Measurements from ENCODE around the gene ATP13A3. TPM values are rescaled to one million over a fixed set of nuclear protein-coding genes. Genes with fewer than 3 reads are reported as not detected.

Gene ATP13A3
- total and polyA plus RNA-seq, 11 donors = 26.6 to 237 (median 105) TPM

GRCh38 chr3:194446172-194446571, 40.6 kb downstream of the ATP13A3 start:
- Histone ChIP-seq H3K27me3 (no peaks in the 10 kb centered on the region), H3K27ac (no peak overlapping the region), H3K9me3 (no peaks in the 10 kb centered on the region), H3K36me3 (peaks cover 0 to 100% (median 98%) of the 10 kb centered on the region in 9 donors), H3K4me3 (no peak overlapping the region), H3K4me1 (no peaks in the 10 kb centered on the region)
- TF ChIP-seq POLR2A (IDR thresholded peaks at IDR 0.05) (no peak), CTCF (IDR thresholded peaks at IDR 0.05) (no peak)
- intact Hi-C loops (cut with DNase I) = no loop called here
- ATAC-seq (peak in 1 of 4 donors; percentile 16), DNase-seq (no peak)
- WGBS, 4 donors = 94 to 96% (median 95%) methylated on average over 13 of the region's 13 CpGs

DNA sequence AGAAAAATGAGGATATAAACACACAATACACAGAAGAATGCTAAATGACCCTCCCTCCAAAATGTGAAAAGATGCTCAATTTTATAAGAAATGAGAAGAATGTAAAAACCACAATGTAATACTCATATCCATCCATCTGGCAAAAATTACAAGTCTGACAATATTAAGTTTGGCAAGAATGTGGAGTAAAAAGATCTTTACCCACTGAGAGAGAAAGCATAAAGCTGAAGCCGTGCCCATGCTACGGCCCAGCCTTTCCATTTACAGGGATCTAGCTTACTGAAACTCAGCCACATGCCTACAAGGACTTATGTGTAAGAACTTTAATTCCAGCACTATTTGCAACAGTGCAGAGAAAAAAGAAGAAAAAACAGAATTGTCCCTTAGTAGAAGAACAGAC, 42.9 kb downstream of the ATP13A3 start:
- no peaks in the 10 kb centered on the region for H3K27me3 ChIP-seq
- no peak for DNase-seq
- no peak overlapping the region for H3K4me3 ChIP-seq
- TF ChIP-seq CTCF (IDR thresholded peaks at IDR 0.05) = no peak
- no peak for TF ChIP-seq POLR2A (IDR thresholded peaks at IDR 0.05)
- H3K9me3 ChIP-seq = no peaks in the 10 kb centered on the region
- H3K27ac ChIP-seq = no peak overlapping the region
- peaks cover 0 to 5% (median 0%) of the 10 kb centered on the region in 12 donors for H3K4me1 ChIP-seq
- peaks cover 0 to 100% (median 95%) of the 10 kb centered on the region in 9 donors for H3K36me3 ChIP-seq
- ATAC-seq = no peak
- 92 to 100% (median 98%) methylated on average over 2 of the region's 2 CpGs for WGBS, 4 donors
- intact Hi-C loops (cut with DNase I) = no loop called here

- H3K9me3 ChIP-seq = no peaks in the 10 kb centered on the region
- H3K27me3 ChIP-seq = no peaks in the 10 kb centered on the region
- H3K27ac ChIP-seq = no peak overlapping the region
- ATAC-seq (no peak), DNase-seq (no peak)
- intact Hi-C loops (cut with DNase I) = no loop called here
- 54 to 62% (median 57%) methylated on average over 2 of the region's 2 CpGs for WGBS, 4 donors
- no peak for TF ChIP-seq POLR2A (IDR thresholded peaks at IDR 0.05)
- TF ChIP-seq CTCF (IDR thresholded peaks at IDR 0.05) = no peak
- H3K36me3 ChIP-seq = peaks cover under 1 to 100% (median 96%) of the 10 kb centered on the region in 9 donors
- peaks cover 0 to 5% (median 0%) of the 10 kb centered on the region in 12 donors for H3K4me1 ChIP-seq
- no peak overlapping the region for H3K4me3 ChIP-seq
Observed at GRCh38 chr3:194440756-194441155, 46.0 kb downstream of the ATP13A3 start.

DNA sequence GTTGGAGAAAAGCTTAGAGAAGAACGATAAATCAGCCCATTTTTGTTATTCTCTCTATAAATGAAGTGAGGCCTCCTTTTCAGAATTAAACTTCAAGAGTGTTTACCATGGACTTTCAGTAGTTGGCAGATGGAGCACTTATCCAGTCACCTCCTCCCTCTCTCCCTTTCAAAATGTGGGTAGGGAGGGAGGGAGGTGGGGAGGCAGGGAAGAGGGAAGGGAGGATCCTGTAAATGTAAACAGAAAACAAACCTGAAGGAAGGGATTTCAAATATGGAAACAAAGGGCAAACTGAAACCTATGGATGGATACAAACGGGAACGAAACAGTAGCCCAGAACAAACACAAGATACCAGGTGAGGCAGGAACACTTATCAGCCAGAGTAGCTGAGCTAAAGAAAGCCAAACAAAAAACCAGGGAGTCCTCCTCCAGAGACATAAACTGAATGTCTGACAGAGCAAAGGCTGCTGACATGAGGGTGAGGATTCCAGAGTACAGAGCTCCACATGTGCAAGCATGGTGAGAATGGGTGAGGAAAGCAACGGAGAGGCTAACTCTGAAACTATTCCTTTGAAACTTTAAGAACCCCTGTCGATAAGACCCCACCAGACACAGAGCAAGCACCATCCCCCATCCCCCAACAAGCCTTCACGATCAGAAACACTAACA, 46.8 kb downstream of the ATP13A3 start:
- TF ChIP-seq POLR2A (IDR thresholded peaks at IDR 0.05) (no peak), CTCF (IDR thresholded peaks at IDR 0.05) (no peak)
- DNase-seq (no peak), ATAC-seq (no peak)
- H3K4me1 ChIP-seq = peaks cover 0 to 5% (median 0%) of the 10 kb centered on the region in 12 donors
- H3K27ac ChIP-seq = no peak overlapping the region
- no peaks in the 10 kb centered on the region for H3K27me3 ChIP-seq
- peaks cover 2 to 100% (median 96%) of the 10 kb centered on the region in 9 donors for H3K36me3 ChIP-seq
- no peak overlapping the region for H3K4me3 ChIP-seq
- intact Hi-C loops (cut with DNase I) = no loop called here
- WGBS, 4 donors = 55 to 64% (median 59%) methylated on average over 6 of the region's 6 CpGs
- H3K9me3 ChIP-seq = no peaks in the 10 kb centered on the region

All from heart left ventricle (tissue), 16 donors.